Muscle layer of duodenum (tissue), 2 donors: ENCODE results near the gene ADAM12.

ENCODE experiments used
- H3K27ac ChIP-seq: one replicate; pipeline ENCODE4 v1.7.0; 2013; ENCODE audit warnings: mild to moderate bottlenecking, low read length
- H3K27me3 ChIP-seq: one replicate; pipeline ENCODE4 v1.7.0; 2013; ENCODE audit warnings: low read depth, mild to moderate bottlenecking, control low read depth, low read length
- H3K36me3 ChIP-seq, 2 donors: one replicate each; pipeline ENCODE4 v1.7.0; 2013; ENCODE audit warnings: low read length in 2 of 2, control low read depth in 1 of 2, mild to moderate bottlenecking in 1 of 2; ENCODE audit not compliant: insufficient read depth in 2 of 2, control insufficient read depth in 1 of 2
- H3K4me1 ChIP-seq, 2 donors: one replicate each; pipeline ENCODE4 v1.7.0; 2013; ENCODE audit warnings: low read length in 2 of 2, mild to moderate bottlenecking in 2 of 2, control low read depth in 1 of 2, moderate library complexity in 1 of 2; ENCODE audit not compliant: insufficient read depth in 2 of 2, control insufficient read depth in 1 of 2
- H3K4me3 ChIP-seq, 2 donors: one replicate each; pipeline ENCODE4 v1.7.0; 2013; ENCODE audit warnings: low read length in 2 of 2, low read depth in 1 of 2, mild to moderate bottlenecking in 1 of 2
- H3K9me3 ChIP-seq, 2 donors: one replicate each; pipeline ENCODE4 v1.7.0; 2013; ENCODE audit warnings: low read length in 2 of 2, control low read depth in 1 of 2, mild to moderate bottlenecking in 1 of 2; ENCODE audit not compliant: control insufficient read depth in 1 of 2
- donor health status: healthy.

ADAM12 gene

GRCh38 chr10:126081841-126082466, 306.3 kb downstream of the ADAM12 start:
- no peaks in the 10 kb centered on the region for H3K9me3 ChIP-seq
- H3K36me3 ChIP-seq = no peaks in the 10 kb centered on the region
- H3K27ac ChIP-seq = no peak overlapping the region
- no peak overlapping the region for H3K4me3 ChIP-seq
- no peaks in the 10 kb centered on the region for H3K27me3 ChIP-seq
- no peaks in the 10 kb centered on the region for H3K4me1 ChIP-seq

GRCh38 chr10:126080879-126081411, 307.3 kb downstream of the ADAM12 start:
- Histone ChIP-seq H3K9me3 (no peaks in the 10 kb centered on the region), H3K27ac (no peak overlapping the region), H3K36me3 (no peaks in the 10 kb centered on the region), H3K4me1 (no peaks in the 10 kb centered on the region), H3K4me3 (no peak overlapping the region), H3K27me3 (no peaks in the 10 kb centered on the region)

DNA sequence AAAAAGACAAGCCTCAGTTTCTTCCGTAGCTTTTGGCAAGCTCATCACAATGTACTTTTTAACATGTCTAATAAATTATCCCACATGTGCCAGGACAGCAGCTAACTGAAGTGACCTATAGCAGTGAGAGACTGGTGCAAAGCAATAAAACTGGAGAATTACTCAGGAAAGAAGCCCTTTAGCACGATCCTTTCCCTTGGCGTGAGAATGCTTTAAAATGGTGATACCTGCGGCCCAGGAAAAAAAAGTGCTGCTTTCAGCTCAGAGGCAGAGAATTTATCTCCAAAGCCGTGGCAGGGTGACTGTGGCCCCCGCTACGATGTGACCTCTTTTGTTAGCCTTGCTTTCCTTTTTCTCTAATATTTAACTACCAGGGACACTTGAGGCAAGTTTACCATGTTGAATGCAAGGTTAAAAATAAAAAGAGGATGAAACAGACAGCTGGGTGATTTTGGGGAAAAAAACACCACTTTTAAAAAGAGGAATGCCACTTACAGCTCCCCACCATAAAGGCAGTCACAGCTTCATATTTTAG, 307.9 kb downstream of the ADAM12 start:
- no peak overlapping the region for H3K27ac ChIP-seq
- no peaks in the 10 kb centered on the region for H3K9me3 ChIP-seq
- no peaks in the 10 kb centered on the region for H3K36me3 ChIP-seq
- no peaks in the 10 kb centered on the region for H3K4me1 ChIP-seq
- H3K4me3 ChIP-seq = no peak overlapping the region
- no peaks in the 10 kb centered on the region for H3K27me3 ChIP-seq

- H3K36me3 ChIP-seq = no peaks in the 10 kb centered on the region
- no peaks in the 10 kb centered on the region for H3K27me3 ChIP-seq
- H3K27ac ChIP-seq = no peak overlapping the region
- H3K4me3 ChIP-seq = no peak overlapping the region
- H3K9me3 ChIP-seq = no peaks in the 10 kb centered on the region
- H3K4me1 ChIP-seq = no peaks in the 10 kb centered on the region
Observed at GRCh38 chr10:126075009-126075408, 313.3 kb downstream of the ADAM12 start.

GRCh38 chr10:126074291-126074690, 314.0 kb downstream of the ADAM12 start:
- no peaks in the 10 kb centered on the region for H3K9me3 ChIP-seq
- H3K27ac ChIP-seq = no peak overlapping the region
- no peaks in the 10 kb centered on the region for H3K4me1 ChIP-seq
- H3K4me3 ChIP-seq = no peak overlapping the region
- no peaks in the 10 kb centered on the region for H3K27me3 ChIP-seq
- H3K36me3 ChIP-seq = no peaks in the 10 kb centered on the region

- H3K27me3 ChIP-seq = no peaks in the 10 kb centered on the region
- H3K4me3 ChIP-seq = no peak overlapping the region
- H3K27ac ChIP-seq = no peak overlapping the region
- H3K4me1 ChIP-seq = no peaks in the 10 kb centered on the region
- H3K36me3 ChIP-seq = no peaks in the 10 kb centered on the region
- no peaks in the 10 kb centered on the region for H3K9me3 ChIP-seq
Observed at GRCh38 chr10:126073606-126074005, 314.7 kb downstream of the ADAM12 start.

- H3K4me3 ChIP-seq = no peak overlapping the region
- H3K4me1 ChIP-seq = no peaks in the 10 kb centered on the region
- no peaks in the 10 kb centered on the region for H3K36me3 ChIP-seq
- no peak overlapping the region for H3K27ac ChIP-seq
- no peaks in the 10 kb centered on the region for H3K27me3 ChIP-seq
- no peaks in the 10 kb centered on the region for H3K9me3 ChIP-seq
Observed at GRCh38 chr10:126072622-126073021, 315.7 kb downstream of the ADAM12 start.

GRCh38 chr10:126070476-126071215, 317.6 kb downstream of the ADAM12 start:
- Histone ChIP-seq H3K36me3 (no peaks in the 10 kb centered on the region), H3K27me3 (no peaks in the 10 kb centered on the region), H3K27ac (no peak overlapping the region), H3K4me1 (no peaks in the 10 kb centered on the region), H3K4me3 (no peak overlapping the region), H3K9me3 (no peaks in the 10 kb centered on the region)

DNA sequence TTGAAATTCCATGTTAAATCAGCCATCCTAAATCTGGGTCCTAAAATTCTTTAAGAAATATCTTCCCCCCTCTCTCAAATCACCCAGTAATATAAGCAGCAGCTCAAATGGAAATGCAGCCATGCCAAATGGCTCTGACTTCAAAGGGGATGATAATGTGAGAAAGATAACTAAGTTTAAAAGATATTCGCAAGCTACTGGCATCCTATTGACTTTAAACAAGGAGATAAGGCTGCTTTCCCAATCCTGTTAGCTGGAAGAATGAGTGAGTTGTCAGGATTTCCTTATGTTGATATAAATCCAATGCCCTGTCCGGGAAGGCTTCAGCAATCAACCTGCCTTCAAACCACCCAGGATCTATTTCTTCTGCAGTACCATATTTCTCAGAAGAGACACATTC, 320.0 kb downstream of the ADAM12 start:
- no peaks in the 10 kb centered on the region for H3K36me3 ChIP-seq
- no peaks in the 10 kb centered on the region for H3K4me1 ChIP-seq
- H3K9me3 ChIP-seq = no peaks in the 10 kb centered on the region
- H3K4me3 ChIP-seq = no peak overlapping the region
- H3K27me3 ChIP-seq = no peaks in the 10 kb centered on the region
- H3K27ac ChIP-seq = no peak overlapping the region

DNA sequence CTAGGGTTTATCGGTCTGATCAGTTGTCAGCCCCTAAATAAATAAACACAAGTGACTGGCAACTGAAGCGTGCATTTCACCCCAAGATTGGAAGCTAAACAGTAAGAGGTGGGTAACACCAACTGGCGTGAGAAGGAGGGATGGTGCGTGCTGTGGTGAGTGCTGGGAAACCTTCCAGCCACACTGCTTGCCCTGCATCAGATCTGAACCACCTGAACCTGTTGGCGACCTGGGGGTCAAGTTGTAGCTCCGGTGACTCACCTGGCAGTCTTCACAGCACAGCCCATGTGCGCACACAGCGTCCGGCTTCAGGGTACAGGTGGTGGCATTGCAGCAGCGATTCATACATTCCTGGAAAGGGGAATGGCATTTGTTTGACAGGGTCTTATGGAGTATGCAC, 321.8 kb downstream of the ADAM12 start:
- Histone ChIP-seq H3K4me1 (peaks cover 0 to 8% of the 10 kb centered on the region in 2 donors), H3K27me3 (no peaks in the 10 kb centered on the region), H3K4me3 (no peak overlapping the region), H3K27ac (no peak overlapping the region), H3K36me3 (peaks cover 0 to 11% of the 10 kb centered on the region in 2 donors), H3K9me3 (no peaks in the 10 kb centered on the region)

DNA sequence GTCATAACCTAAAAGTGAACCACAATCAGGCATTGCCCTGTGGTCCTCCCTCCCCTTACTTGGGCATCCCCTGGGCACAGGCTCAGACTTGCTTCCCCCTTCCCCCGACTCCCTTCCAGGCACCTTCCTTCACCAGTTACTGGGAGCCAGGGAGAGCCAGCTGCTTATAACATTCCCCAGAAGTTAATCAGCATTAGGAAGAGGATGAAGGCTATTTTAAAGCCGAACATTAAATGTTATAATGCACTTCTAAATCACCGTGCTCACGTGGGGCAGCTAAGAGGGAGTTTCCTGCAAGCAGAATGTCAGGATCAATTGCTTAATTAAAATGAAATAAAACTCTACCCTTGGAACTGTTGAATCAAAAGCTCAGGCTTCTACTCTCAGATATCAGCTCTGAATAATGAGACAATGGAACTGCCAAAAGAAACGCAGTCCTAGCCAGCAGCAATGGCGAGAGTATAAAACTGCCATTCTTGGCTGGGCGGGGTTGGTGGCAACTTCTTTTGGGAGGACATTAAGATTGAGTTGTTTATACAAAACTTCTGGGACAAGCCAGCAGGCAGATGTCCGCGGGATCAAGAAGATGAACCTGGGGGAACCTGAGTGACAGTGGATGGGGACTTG, 322.4 kb downstream of the ADAM12 start:
- Histone ChIP-seq H3K4me1 (peaks cover 0 to 8% of the 10 kb centered on the region in 2 donors), H3K36me3 (peaks cover 0 to 17% of the 10 kb centered on the region in 2 donors), H3K4me3 (no peak overlapping the region), H3K27me3 (no peaks in the 10 kb centered on the region), H3K9me3 (no peaks in the 10 kb centered on the region), H3K27ac (no peak overlapping the region)
